Measurements from ENCODE around the gene HECW1. TPM values are rescaled to one million over a fixed set of nuclear protein-coding genes. Genes with fewer than 3 reads are reported as not detected.

Gene HECW1
- total RNA-seq, 1 donor from 2014 or later: 68.7 TPM

DNA sequence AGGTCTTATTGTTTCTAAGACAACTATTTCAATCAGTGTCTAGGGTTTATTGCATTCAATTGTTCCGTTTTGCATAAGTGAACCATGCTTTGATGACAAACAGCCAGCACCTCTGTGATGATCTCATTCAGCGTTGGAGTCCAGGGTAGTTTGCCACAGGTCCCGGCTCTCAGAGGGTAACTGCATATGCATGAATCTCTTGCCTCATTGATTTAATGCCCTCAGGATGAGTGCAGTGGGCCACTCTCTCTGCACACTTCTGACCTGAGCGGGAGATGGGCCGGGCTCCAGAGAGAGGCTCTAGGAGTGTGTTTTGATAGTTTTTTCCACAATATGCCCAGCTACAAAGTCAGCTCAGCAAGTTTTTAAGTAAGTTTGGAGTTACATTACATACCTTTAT is 83.9 kb downstream of the HECW1 start:
- Mint-ChIP-seq H3K4me3 (ENCODE audit: unreplicated experiment) (no peak overlapping the region), H3K27me3 (ENCODE audit: unreplicated experiment) (peaks cover 6% of the 10 kb centered on the region), H3K4me1 (ENCODE audit: low read depth, unreplicated experiment) (peaks cover 11% of the 10 kb centered on the region), H3K36me3 (ENCODE audit: unreplicated experiment) (no peaks in the 10 kb centered on the region), H3K9me3 (ENCODE audit: unreplicated experiment) (peaks cover under 1% of the 10 kb centered on the region), H3K27ac (ENCODE audit: unreplicated experiment) (no peak overlapping the region)
- TF ChIP-seq, protein P1, sequence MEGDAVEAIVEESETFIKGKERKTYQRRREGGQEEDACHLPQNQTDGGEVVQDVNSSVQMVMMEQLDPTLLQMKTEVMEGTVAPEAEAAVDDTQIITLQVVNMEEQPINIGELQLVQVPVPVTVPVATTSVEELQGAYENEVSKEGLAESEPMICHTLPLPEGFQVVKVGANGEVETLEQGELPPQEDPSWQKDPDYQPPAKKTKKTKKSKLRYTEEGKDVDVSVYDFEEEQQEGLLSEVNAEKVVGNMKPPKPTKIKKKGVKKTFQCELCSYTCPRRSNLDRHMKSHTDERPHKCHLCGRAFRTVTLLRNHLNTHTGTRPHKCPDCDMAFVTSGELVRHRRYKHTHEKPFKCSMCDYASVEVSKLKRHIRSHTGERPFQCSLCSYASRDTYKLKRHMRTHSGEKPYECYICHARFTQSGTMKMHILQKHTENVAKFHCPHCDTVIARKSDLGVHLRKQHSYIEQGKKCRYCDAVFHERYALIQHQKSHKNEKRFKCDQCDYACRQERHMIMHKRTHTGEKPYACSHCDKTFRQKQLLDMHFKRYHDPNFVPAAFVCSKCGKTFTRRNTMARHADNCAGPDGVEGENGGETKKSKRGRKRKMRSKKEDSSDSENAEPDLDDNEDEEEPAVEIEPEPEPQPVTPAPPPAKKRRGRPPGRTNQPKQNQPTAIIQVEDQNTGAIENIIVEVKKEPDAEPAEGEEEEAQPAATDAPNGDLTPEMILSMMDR (IDR thresholded peaks at IDR 0.05; ENCODE audit: partially characterized antibody, unreplicated experiment): no peak
- peak; percentile 25 for DNase-seq

DNA sequence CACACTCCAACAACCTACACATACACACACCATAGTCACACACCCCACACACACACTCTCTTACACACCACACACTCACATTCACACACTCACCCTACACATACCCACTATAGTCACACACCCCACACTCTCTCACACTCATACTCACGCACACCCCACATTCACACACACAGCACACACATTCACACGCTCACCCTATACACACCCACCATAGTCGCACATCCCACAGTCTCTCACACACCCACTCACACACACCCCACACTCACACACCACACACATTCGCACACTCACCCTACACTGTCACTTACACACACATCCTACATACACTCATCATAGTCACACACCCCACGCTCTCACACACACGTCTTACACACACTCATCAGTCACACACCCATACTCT is 85.6 kb downstream of the HECW1 start:
- Mint-ChIP-seq H3K4me1 (ENCODE audit: low read depth, unreplicated experiment) (peaks cover 11% of the 10 kb centered on the region), H3K27ac (ENCODE audit: unreplicated experiment) (no peak overlapping the region), H3K9me3 (ENCODE audit: unreplicated experiment) (no peaks in the 10 kb centered on the region), H3K4me3 (ENCODE audit: unreplicated experiment) (no peak overlapping the region), H3K27me3 (ENCODE audit: unreplicated experiment) (peaks cover 6% of the 10 kb centered on the region), H3K36me3 (ENCODE audit: unreplicated experiment) (no peaks in the 10 kb centered on the region)
- TF ChIP-seq, protein P1 (IDR thresholded peaks at IDR 0.05; ENCODE audit: partially characterized antibody, unreplicated experiment): no peak
- DNase-seq: no peak

- TF ChIP-seq, protein P1 (IDR thresholded peaks at IDR 0.05; ENCODE audit: partially characterized antibody, unreplicated experiment): no peak
- no peak for DNase-seq
Observed at GRCh38 chr7:43198599-43199090, 86.2 kb downstream of the HECW1 start.

GRCh38 chr7:43199371-43200160 is 87.1 kb downstream of the HECW1 start:
- H3K36me3 Mint-ChIP-seq (ENCODE audit: unreplicated experiment): no peaks in the 10 kb centered on the region
- H3K27me3 Mint-ChIP-seq (ENCODE audit: unreplicated experiment): peaks cover 6% of the 10 kb centered on the region
- no peak overlapping the region for H3K27ac Mint-ChIP-seq (ENCODE audit: unreplicated experiment)
- no peak for DNase-seq
- TF ChIP-seq, protein P1 (IDR thresholded peaks at IDR 0.05; ENCODE audit: partially characterized antibody, unreplicated experiment): no peak
- no peaks in the 10 kb centered on the region for H3K9me3 Mint-ChIP-seq (ENCODE audit: unreplicated experiment)
- H3K4me3 Mint-ChIP-seq (ENCODE audit: unreplicated experiment): no peak overlapping the region
- peaks cover 11% of the 10 kb centered on the region for H3K4me1 Mint-ChIP-seq (ENCODE audit: low read depth, unreplicated experiment)

More at GRCh38 chr7:43198599-43199090, 86.2 kb downstream of the HECW1 start:
- peaks cover 11% of the 10 kb centered on the region for H3K4me1 Mint-ChIP-seq (ENCODE audit: low read depth, unreplicated experiment)
- no peak overlapping the region for H3K4me3 Mint-ChIP-seq (ENCODE audit: unreplicated experiment)
- H3K36me3 Mint-ChIP-seq (ENCODE audit: unreplicated experiment): no peaks in the 10 kb centered on the region
- no peaks in the 10 kb centered on the region for H3K9me3 Mint-ChIP-seq (ENCODE audit: unreplicated experiment)
- no peak overlapping the region for H3K27ac Mint-ChIP-seq (ENCODE audit: unreplicated experiment)
- H3K27me3 Mint-ChIP-seq (ENCODE audit: unreplicated experiment): peaks cover 6% of the 10 kb centered on the region

- Mint-ChIP-seq H3K27ac (ENCODE audit: unreplicated experiment) (no peak overlapping the region), H3K4me3 (ENCODE audit: unreplicated experiment) (no peak overlapping the region), H3K27me3 (ENCODE audit: unreplicated experiment) (peaks cover 6% of the 10 kb centered on the region), H3K4me1 (ENCODE audit: low read depth, unreplicated experiment) (peaks cover 7% of the 10 kb centered on the region), H3K9me3 (ENCODE audit: unreplicated experiment) (no peaks in the 10 kb centered on the region), H3K36me3 (ENCODE audit: unreplicated experiment) (no peaks in the 10 kb centered on the region)
- TF ChIP-seq, protein P1 (IDR thresholded peaks at IDR 0.05; ENCODE audit: partially characterized antibody, unreplicated experiment): no peak
- no peak for DNase-seq
Observed at GRCh38 chr7:43201912-43202311, 89.5 kb downstream of the HECW1 start.

All from glutamatergic neuron (in vitro differentiated cells).